Neural cell (in vitro differentiated cells): ENCODE measurements around the gene JAK3. TPM values are rescaled to one million over a fixed set of nuclear protein-coding genes. Genes with fewer than 3 reads are reported as not detected.

Experiments used
- H2AFZ ChIP-seq: fragments of 200-600, 300-800 bp; sonication (generic), shearing (Covaris generic); 2 replicates; pipeline ENCODE4 v1.6.0; 2014; ENCODE audit warnings: low read depth, mild to moderate bottlenecking, antibody characterized with exemption, low read length, moderate library complexity
- H3F3A ChIP-seq: fragments of 200-600 bp; shearing (Covaris generic); 2 replicates; pipeline ENCODE4 v1.6.1; 2016; ENCODE audit warnings: mild to moderate bottlenecking, moderate library complexity, mixed read lengths, antibody characterized with exemption, low read length; ENCODE audit not compliant: insufficient read depth, poor library complexity, severe bottlenecking
- H3K27ac ChIP-seq: fragments of 200-600, 300-800 bp; sonication (generic), shearing (Covaris generic); 2 replicates; pipeline ENCODE4 v1.5.1; 2014; ENCODE audit warnings: mild to moderate bottlenecking, low read length, moderate library complexity
- H3K27me3 ChIP-seq: fragments of 300-800, 200-600 bp; sonication (generic), shearing (Covaris generic); 2 replicates; pipeline ENCODE4 v1.6.0; 2014; ENCODE audit warnings: mild to moderate bottlenecking, low read depth, low read length, moderate library complexity; ENCODE audit not compliant: insufficient read depth
- H3K36me3 ChIP-seq: fragments of 300-800, 200-600 bp; sonication (generic), shearing (Covaris generic); 2 replicates; pipeline ENCODE4 v1.5.1; 2014; ENCODE audit warnings: mild to moderate bottlenecking, antibody characterized with exemption, low read length, moderate library complexity; ENCODE audit not compliant: insufficient read depth
- H3K4me2 ChIP-seq: fragments of 300-800, 200-600 bp; sonication (generic), shearing (Covaris generic); 2 replicates; pipeline ENCODE4 v1.6.0; 2014; ENCODE audit warnings: mild to moderate bottlenecking, low read length
- H3K4me3 ChIP-seq: fragments of 300-800, 200-600 bp; sonication (generic), shearing (Covaris generic); 2 replicates; pipeline ENCODE4 v1.5.1; 2014; ENCODE audit warnings: mild to moderate bottlenecking, low read length, moderate library complexity
- H3K79me2 ChIP-seq: fragments of 200-600 bp; shearing (Covaris generic); replicated peaks from 2 replicates; pipeline ENCODE4 v1.6.0; 2014; ENCODE audit warnings: mild to moderate bottlenecking, low read length, moderate library complexity; ENCODE audit not compliant: insufficient read depth
- H3K9ac ChIP-seq: fragments of 300-800, 200-600 bp; sonication (generic), shearing (Covaris generic); 2 replicates; pipeline ENCODE4 v1.6.1; 2016; ENCODE audit warnings: mild to moderate bottlenecking, low read length, mixed read lengths
- H3K9me2 ChIP-seq: fragments of 200-600 bp; shearing (Covaris generic); 2 replicates; pipeline ENCODE4 v1.6.1; 2016; ENCODE audit warnings: mild to moderate bottlenecking, low read length, mixed read lengths; ENCODE audit not compliant: insufficient read depth
- H3K9me3 ChIP-seq: fragments of 200-600, 300-800 bp; sonication (generic), shearing (Covaris generic); 2 replicates; pipeline ENCODE4 v1.6.1; 2016; ENCODE audit warnings: mild to moderate bottlenecking, mixed run types, low read length, moderate library complexity, mixed read lengths
- H4K20me1 ChIP-seq: fragments of 200-600 bp; shearing (Covaris generic); 2 replicates; pipeline ENCODE4 v1.6.1; 2016; ENCODE audit warnings: mild to moderate bottlenecking, mixed run types; ENCODE audit not compliant: insufficient read depth
- EP300 ChIP-seq: fragments of 450-650 bp; conservative IDR thresholded peaks from 2 replicates; pipeline ENCODE4 v1.6.1; 2014; ENCODE audit warnings: antibody characterized with exemption, mild to moderate bottlenecking, moderate library complexity; ENCODE audit not compliant: poor library complexity, severe bottlenecking
- EZH2 ChIP-seq: fragments of 200-600, 300-800 bp; shearing (Covaris generic), sonication (generic); IDR thresholded peaks from 2 replicates; pipeline ENCODE4 v1.6.1; 2014; ENCODE audit warnings: antibody characterized with exemption, low read length, borderline replicate concordance, mild to moderate bottlenecking; ENCODE audit not compliant: insufficient read depth, poor library complexity, severe bottlenecking
- MXI1 ChIP-seq: fragments of 450-650 bp; conservative IDR thresholded peaks from 2 replicates; pipeline ENCODE4 v1.6.1; 2014; ENCODE audit warnings: antibody characterized with exemption, mild to moderate bottlenecking; ENCODE audit not compliant: poor library complexity, severe bottlenecking
- POLR2AphosphoS5 ChIP-seq: IDR thresholded peaks from 2 replicates; pipeline ENCODE4 v1.6.1; 2012
- RAD21 ChIP-seq: fragments of 450-650 bp; conservative IDR thresholded peaks from 2 replicates; pipeline ENCODE4 v1.6.1; 2014; ENCODE audit warnings: antibody characterized with exemption, mild to moderate bottlenecking, moderate library complexity
- SMC3 ChIP-seq: fragments of 450-650 bp; conservative IDR thresholded peaks from 2 replicates; pipeline ENCODE4 v1.6.1; 2014; ENCODE audit warnings: antibody characterized with exemption, mild to moderate bottlenecking, moderate library complexity; ENCODE audit not compliant: poor library complexity
- TAF1 ChIP-seq: IDR thresholded peaks from 2 replicates; pipeline ENCODE4 v1.6.1; 2012; ENCODE audit warnings: low read depth
- polyA plus RNA-seq: library from polyadenylated mRNA; depleted of rRNA; stranded (reverse); fragments of >200 nt; gene quantifications from 2 replicates; pipeline ENCODE4 v1.2.3, GENCODE V29; 2014
- TF ChIP-seq, protein P1 (sequence below): fragments of 450-650 bp; IDR thresholded peaks from 2 replicates; pipeline ENCODE4 v1.5.1; 2014; ENCODE audit warnings: antibody characterized with exemption, mild to moderate bottlenecking, moderate library complexity; ENCODE audit not compliant: poor library complexity, severe bottlenecking
- TF ChIP-seq, protein P2 (sequence below): IDR thresholded peaks from 2 replicates; pipeline ENCODE4 v1.6.1; 2012; ENCODE audit warnings: borderline replicate concordance

Gene JAK3
- polyA plus RNA-seq, 1 donor from 2014 or later: 0.11 TPM

DNA sequence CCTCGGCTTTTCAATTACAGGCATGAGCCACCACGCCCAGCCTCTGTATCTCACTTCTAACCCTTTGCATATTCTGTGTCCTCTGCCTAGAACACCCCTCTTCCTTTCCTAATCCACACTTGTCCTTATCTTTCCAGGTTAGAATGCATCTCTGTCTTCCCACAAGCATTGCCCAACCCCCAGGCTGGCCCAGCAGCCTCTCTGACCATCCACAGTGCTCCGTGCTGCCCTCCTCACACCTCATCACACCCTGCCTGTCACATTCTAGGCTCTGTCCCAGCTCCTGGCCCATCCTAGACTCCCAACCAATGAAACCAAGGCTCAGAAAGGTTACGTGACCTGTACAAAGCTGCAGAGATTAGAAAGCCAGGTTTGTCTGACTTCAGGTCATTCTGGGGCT is 11.3 kb downstream of the JAK3 start:
- H3F3A ChIP-seq: no peaks in the 10 kb centered on the region
- H2AFZ ChIP-seq: no peak overlapping the region
- H3K4me3 ChIP-seq: no peak overlapping the region
- TF ChIP-seq, protein P1, sequence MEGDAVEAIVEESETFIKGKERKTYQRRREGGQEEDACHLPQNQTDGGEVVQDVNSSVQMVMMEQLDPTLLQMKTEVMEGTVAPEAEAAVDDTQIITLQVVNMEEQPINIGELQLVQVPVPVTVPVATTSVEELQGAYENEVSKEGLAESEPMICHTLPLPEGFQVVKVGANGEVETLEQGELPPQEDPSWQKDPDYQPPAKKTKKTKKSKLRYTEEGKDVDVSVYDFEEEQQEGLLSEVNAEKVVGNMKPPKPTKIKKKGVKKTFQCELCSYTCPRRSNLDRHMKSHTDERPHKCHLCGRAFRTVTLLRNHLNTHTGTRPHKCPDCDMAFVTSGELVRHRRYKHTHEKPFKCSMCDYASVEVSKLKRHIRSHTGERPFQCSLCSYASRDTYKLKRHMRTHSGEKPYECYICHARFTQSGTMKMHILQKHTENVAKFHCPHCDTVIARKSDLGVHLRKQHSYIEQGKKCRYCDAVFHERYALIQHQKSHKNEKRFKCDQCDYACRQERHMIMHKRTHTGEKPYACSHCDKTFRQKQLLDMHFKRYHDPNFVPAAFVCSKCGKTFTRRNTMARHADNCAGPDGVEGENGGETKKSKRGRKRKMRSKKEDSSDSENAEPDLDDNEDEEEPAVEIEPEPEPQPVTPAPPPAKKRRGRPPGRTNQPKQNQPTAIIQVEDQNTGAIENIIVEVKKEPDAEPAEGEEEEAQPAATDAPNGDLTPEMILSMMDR: no peak
- TF ChIP-seq, protein P2, sequence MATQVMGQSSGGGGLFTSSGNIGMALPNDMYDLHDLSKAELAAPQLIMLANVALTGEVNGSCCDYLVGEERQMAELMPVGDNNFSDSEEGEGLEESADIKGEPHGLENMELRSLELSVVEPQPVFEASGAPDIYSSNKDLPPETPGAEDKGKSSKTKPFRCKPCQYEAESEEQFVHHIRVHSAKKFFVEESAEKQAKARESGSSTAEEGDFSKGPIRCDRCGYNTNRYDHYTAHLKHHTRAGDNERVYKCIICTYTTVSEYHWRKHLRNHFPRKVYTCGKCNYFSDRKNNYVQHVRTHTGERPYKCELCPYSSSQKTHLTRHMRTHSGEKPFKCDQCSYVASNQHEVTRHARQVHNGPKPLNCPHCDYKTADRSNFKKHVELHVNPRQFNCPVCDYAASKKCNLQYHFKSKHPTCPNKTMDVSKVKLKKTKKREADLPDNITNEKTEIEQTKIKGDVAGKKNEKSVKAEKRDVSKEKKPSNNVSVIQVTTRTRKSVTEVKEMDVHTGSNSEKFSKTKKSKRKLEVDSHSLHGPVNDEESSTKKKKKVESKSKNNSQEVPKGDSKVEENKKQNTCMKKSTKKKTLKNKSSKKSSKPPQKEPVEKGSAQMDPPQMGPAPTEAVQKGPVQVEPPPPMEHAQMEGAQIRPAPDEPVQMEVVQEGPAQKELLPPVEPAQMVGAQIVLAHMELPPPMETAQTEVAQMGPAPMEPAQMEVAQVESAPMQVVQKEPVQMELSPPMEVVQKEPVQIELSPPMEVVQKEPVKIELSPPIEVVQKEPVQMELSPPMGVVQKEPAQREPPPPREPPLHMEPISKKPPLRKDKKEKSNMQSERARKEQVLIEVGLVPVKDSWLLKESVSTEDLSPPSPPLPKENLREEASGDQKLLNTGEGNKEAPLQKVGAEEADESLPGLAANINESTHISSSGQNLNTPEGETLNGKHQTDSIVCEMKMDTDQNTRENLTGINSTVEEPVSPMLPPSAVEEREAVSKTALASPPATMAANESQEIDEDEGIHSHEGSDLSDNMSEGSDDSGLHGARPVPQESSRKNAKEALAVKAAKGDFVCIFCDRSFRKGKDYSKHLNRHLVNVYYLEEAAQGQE: no peak
- TF ChIP-seq TAF1 (no peak), SMC3 (no peak), EZH2 (no peak), EP300 (no peak), MXI1 (no peak), RAD21 (no peak), POLR2AphosphoS5 (no peak)
- no peaks in the 10 kb centered on the region for H3K9me3 ChIP-seq
- no peak overlapping the region for H3K4me2 ChIP-seq
- H3K9ac ChIP-seq: no peak overlapping the region
- H3K27me3 ChIP-seq: peaks cover 4% of the 10 kb centered on the region
- H3K79me2 ChIP-seq: no peaks in the 10 kb centered on the region
- H3K9me2 ChIP-seq: no peaks in the 10 kb centered on the region
- no peaks in the 10 kb centered on the region for H4K20me1 ChIP-seq
- no peak overlapping the region for H3K27ac ChIP-seq
- H3K36me3 ChIP-seq: no peaks in the 10 kb centered on the region

DNA sequence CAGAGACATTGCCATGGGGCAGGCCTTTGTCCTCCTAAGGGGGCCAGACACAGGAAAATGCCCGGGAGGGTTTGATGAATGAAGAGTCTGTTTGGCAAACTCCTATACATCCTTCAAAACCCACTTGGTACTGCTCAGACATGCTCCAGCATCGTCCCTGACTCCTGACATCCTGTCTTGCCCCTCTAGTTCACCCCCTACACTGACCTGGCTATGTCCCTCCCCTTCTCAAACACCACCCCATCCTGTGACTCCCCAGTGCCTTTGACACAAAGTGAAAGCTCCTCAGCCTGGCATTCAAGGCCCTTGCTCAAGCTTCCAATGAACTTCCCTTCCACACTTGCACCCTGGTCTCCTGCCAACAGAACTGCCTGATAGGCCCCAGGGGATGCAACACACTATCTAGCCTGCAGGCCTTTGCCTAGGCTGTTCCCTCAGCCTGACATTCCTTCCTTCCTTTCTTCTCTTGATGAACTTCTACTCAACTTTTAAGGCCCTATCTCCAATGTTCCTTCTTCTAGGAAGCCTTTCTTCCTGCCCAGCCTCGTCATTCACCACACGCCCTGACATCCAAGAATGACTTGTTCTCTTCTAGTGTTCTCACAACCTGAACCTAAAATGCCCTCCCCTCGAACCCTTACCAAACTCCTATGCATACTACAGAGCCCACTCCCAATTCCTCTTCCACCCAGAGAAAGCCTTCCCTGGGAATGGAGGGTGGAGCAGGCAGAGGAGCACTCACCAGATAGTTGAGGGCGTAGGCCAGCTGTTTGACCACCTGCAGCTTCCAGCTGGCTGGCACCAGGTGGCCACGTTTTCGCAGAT is 12.4 kb downstream of the JAK3 start:
- Histone ChIP-seq H3K79me2 (no peaks in the 10 kb centered on the region), H3K4me3 (no peak overlapping the region), H3K36me3 (no peaks in the 10 kb centered on the region), H3K9me2 (no peaks in the 10 kb centered on the region), H3K27ac (no peak overlapping the region), H2AFZ (no peak overlapping the region), H3F3A (no peaks in the 10 kb centered on the region), H3K9me3 (no peaks in the 10 kb centered on the region), H3K4me2 (no peak overlapping the region), H3K9ac (no peak overlapping the region), H4K20me1 (no peaks in the 10 kb centered on the region), H3K27me3 (no peaks in the 10 kb centered on the region)
- TF ChIP-seq RAD21 (no peak), EZH2 (no peak), SMC3 (no peak), TAF1 (no peak), EP300 (no peak), MXI1 (no peak)
- TF ChIP-seq, protein P2: no peak
